ENCODE data around the gene ALLC. TPM values are rescaled to one million over a fixed set of nuclear protein-coding genes. Genes with fewer than 3 reads are reported as not detected.
"Not testable (repeated sequence)": the region's sequence is repeated elsewhere in the genome, so short reads cannot be mapped to it uniquely, and the experiment has no call there.

ALLC gene
- total RNA-seq, 4 donors from 2014 or later = not detected

DNA sequence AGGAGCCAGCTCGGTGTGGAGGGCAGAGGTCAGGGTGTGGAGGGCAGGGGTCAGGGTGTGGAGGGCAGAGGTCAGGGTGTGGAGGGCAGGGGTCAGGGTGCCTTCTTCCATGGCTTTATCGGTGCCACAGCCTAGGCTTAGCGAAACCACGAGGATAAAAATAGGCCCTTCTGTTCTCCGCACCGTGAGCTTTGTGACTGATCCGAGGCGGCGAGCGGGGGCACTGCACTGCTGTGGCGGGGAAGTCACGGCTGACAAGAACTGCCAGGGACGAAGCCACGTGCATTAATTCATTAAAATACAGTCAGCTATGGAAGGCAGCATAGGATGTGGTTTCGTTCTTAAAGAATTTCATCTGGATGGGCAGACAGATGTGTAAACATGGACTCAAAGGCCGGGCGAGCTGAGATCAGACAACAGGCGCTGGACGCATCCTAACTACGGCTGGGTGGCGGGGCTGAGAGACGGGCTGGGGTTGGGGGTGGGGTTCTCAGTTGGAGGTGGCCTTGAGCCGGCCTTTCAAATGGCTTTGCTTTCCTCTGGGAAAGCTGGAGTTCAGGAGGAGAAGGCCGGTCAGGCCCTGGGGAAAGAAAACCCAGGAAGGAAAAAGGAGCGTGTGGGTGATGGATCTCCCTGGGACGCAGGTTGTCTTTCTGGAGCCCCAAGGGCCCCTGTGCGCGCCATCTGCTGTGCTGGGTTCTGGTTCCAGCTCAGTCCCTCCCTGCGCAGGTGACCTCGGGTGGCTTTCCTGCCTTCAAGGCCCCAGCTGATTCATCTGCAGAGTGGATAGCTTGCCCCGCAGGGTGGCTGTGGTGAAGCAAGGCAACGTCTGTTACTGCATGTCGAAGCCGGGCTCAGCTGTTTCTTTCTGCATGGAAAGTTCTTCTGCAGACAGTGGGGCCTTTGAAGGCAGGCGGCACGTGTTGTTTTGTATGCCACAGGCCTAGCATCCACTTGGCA is 958 bp upstream of the ALLC start:
- whole genome bisulfite sequencing = 81% methylated on average over 35 of the region's 36 CpGs
- DNase-seq (ENCODE audit: extremely low spot score) = no peak
- no peak overlapping the region for H3K27ac ChIP-seq (replicated peaks in 1 of 4)
- no peaks in the 10 kb centered on the region for H3K9me3 ChIP-seq
- no peaks in the 10 kb centered on the region for H3K36me3 ChIP-seq
- TF ChIP-seq POLR2AphosphoS5 (IDR thresholded peaks at IDR 0.05) = no peak
- H3K4me3 ChIP-seq = no peak overlapping the region
- no peaks in the 10 kb centered on the region for H3K27me3 ChIP-seq
- intact Hi-C loops (cut with DNase I) = no loop called here
- H3K4me1 ChIP-seq = peaks cover 4 to 7% (median 6%) of the 10 kb centered on the region in 4 donors

DNA sequence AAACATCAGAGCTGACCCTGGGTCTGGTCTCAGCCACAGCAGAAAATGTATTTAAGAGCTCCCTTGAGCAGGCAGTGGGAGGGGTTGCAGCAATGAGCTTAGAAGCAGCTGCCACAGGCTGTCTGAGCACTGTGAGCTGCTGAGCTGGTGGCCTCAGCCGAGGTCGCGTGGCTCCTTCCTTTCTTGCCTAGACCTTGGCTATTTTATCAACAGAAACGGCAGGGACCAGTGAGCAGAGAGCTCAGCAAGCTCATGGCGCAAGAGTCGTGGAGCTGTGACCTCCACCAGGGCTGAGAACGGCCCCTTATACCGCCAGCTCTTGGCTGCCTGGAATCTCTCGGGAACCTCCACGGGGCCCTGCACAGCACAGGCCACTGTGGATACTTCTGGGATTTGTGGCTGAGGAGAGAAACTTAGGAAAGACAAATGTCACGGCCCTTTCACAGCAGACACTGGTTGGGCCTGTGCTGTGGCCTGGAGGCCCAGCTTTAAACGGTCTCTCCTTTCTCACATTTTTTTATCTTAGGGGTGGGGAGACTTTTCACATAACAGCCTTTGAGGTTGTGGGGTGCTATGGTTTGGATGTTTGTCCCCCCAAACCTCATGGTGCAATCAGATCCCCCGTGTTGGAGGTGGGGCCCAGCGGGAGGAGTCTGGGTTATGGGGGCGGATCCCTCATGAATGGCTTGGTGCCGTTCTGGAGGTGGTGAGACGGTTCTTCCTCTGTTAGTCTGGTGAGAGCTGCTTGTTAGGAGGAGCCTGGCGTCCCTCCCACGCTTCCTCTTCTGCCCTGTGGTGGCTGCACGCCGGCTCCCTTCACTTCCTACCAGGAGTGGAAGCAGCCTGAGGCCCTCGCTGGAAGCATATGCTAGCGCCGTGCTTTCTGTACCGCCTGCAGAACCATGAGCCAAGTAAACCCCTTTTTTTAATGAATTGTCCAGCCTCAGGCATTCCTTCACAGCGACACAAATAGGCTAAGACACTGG is 1.7 kb downstream of the ALLC start:
- TF ChIP-seq POLR2A (IDR thresholded peaks at IDR 0.05; ENCODE audit: low read depth) (no peak), POLR2AphosphoS5 (IDR thresholded peaks at IDR 0.05) (peak in 1 of 2 donors; percentile 18)
- Histone ChIP-seq H3K27me3 (no peaks in the 10 kb centered on the region), H3K4me1 (peaks cover 0 to 6% (median 4%) of the 10 kb centered on the region in 4 donors), H3K27ac (replicated peaks in 1 of 4) (peak overlapping the region in 2 of 4 donors; percentile 28 to 46), H3K36me3 (no peaks in the 10 kb centered on the region), H3K9me3 (no peaks in the 10 kb centered on the region), H3K4me3 (no peak overlapping the region)
- DNase-seq (ENCODE audit: extremely low spot score) = no peak
- WGBS = 75% methylated on average over 26 of the region's 26 CpGs
- intact Hi-C loops (cut with DNase I) = no loop called here

DNA sequence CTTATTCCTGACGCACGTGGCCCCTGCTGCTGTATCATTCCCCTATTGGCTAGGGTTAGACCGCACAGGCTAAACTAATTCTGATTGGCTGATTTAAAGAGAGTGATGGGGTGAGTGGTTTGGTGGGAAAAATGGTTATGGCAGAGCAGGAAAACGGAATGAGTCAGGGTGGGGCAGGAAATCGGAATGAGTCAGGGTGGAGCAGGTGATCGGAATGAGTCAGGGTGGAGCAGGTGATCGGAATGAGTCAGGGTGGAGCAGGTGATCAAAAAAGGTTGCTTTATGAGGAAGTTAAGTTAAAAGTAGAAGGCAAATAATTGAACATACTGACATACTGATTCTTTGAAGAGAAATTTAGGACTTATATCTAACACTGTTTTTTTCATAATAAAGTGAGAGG is 2.6 kb downstream of the ALLC start:
- not testable (repeated sequence) for DNase-seq (ENCODE audit: extremely low spot score); H3K9me3 ChIP-seq
- 91% methylated on average over 7 of the region's 7 CpGs for WGBS

DNA sequence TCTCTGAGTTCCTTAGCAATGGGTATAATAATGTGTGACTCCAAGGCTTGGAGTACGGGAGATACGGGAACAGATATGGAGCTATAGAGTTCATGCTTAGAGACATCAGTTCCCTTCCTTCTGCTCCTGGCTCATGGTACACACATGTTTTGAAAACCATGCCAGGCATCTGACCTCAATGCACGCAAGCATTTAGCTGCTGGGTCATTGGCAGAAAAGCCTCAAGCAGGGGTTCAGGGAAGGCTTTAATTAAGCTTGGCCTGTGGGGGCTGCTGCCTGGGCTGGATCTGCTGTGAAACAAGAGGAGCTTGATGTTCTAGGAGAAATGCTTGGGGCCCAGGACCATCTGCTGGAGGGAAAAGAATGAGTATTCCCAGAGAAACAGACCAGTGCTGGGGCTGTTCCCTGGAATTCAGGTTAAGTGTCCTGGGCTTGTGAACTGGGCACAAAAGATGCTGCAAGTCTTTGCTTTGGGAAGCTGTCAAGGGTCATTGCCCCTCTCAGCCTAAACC is 3.2 kb downstream of the ALLC start:
- Histone ChIP-seq H3K9me3 (no peaks in the 10 kb centered on the region), H3K4me3 (no peak overlapping the region), H3K27ac (replicated peaks in 1 of 4) (no peak overlapping the region), H3K27me3 (peaks cover 0 to 4% (median 0%) of the 10 kb centered on the region in 4 donors), H3K4me1 (peaks cover 0 to 6% (median 4%) of the 10 kb centered on the region in 4 donors), H3K36me3 (no peaks in the 10 kb centered on the region)
- TF ChIP-seq EP300 (IDR thresholded peaks at IDR 0.05) (no peak), POLR2A (IDR thresholded peaks at IDR 0.05; ENCODE audit: low read depth) (no peak), POLR2AphosphoS5 (IDR thresholded peaks at IDR 0.05) (no peak)
- TF ChIP-seq, protein P1, sequence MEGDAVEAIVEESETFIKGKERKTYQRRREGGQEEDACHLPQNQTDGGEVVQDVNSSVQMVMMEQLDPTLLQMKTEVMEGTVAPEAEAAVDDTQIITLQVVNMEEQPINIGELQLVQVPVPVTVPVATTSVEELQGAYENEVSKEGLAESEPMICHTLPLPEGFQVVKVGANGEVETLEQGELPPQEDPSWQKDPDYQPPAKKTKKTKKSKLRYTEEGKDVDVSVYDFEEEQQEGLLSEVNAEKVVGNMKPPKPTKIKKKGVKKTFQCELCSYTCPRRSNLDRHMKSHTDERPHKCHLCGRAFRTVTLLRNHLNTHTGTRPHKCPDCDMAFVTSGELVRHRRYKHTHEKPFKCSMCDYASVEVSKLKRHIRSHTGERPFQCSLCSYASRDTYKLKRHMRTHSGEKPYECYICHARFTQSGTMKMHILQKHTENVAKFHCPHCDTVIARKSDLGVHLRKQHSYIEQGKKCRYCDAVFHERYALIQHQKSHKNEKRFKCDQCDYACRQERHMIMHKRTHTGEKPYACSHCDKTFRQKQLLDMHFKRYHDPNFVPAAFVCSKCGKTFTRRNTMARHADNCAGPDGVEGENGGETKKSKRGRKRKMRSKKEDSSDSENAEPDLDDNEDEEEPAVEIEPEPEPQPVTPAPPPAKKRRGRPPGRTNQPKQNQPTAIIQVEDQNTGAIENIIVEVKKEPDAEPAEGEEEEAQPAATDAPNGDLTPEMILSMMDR (IDR thresholded peaks at IDR 0.05) = no peak
- DNase-seq (ENCODE audit: extremely low spot score) = no peak
- 95% methylated on average over 3 of the region's 3 CpGs for WGBS
- intact Hi-C loops (cut with DNase I) = no loop called here

More for the DNA sequence above, 2.6 kb downstream of the ALLC start:
- H3K4me1 ChIP-seq; H3K27ac ChIP-seq (replicated peaks in 1 of 4); H3K4me3 ChIP-seq; H3K27me3 ChIP-seq; intact Hi-C loops (cut with DNase I); H3K36me3 ChIP-seq: not testable (repeated sequence)

DNA sequence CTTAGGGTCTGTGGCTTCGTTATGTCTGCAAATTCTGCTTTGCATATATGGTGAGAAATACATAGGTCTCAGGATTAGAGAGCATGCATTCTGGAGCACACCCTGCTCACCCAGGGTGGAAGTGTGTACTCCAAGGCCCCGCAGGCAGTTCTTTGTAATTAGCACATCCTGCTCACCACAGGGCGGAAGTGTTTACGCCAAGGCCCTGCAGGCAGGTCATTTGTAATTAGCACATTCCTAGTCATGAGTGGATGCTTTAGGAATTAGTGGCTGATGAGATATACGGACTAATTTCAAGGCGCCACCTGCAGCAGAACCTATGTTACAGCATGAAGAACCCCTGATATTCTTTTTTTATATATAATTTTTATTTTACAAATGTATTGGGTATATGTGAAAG is 4.2 kb downstream of the ALLC start:
- no peak for TF ChIP-seq POLR2AphosphoS5 (IDR thresholded peaks at IDR 0.05)
- TF ChIP-seq EP300 (IDR thresholded peaks at IDR 0.05) = no peak
- TF ChIP-seq, protein P1 (IDR thresholded peaks at IDR 0.05) = no peak
- no peak for TF ChIP-seq POLR2A (IDR thresholded peaks at IDR 0.05; ENCODE audit: low read depth)
- no peak overlapping the region for H3K27ac ChIP-seq (replicated peaks in 1 of 4)
- no peak for DNase-seq (ENCODE audit: extremely low spot score)
- peaks cover 4 to 8% (median 5%) of the 10 kb centered on the region in 4 donors for H3K4me1 ChIP-seq
- intact Hi-C loops (cut with DNase I) = no loop called here
- no peaks in the 10 kb centered on the region for H3K36me3 ChIP-seq
- H3K4me3 ChIP-seq = no peak overlapping the region
- peaks cover 0 to 8% (median 0%) of the 10 kb centered on the region in 4 donors for H3K27me3 ChIP-seq
- 81% methylated on average over 6 of the region's 6 CpGs for WGBS
- no peaks in the 10 kb centered on the region for H3K9me3 ChIP-seq
